Measurements from ENCODE around the gene PALM. TPM values are rescaled to one million over a fixed set of nuclear protein-coding genes. Genes with fewer than 3 reads are reported as not detected.

Gene PALM
- total RNA-seq, 1 donor from 2014 or later = 17.1 TPM

- DNase-seq (ENCODE audit: low read depth) = no peak
- H3K4me3 ChIP-seq (ENCODE audit: low read depth, low read length) = no peak overlapping the region
- no peak for TF ChIP-seq CTCF (conservative IDR thresholded peaks at IDR 0.05; ENCODE audit: low read depth, low read length)
These were observed 49.3 kb downstream of the PALM start for GRCh38 chr19:757811-758668.

- H3K4me3 ChIP-seq (ENCODE audit: low read depth, low read length) = no peak overlapping the region
- DNase-seq (ENCODE audit: low read depth) = no peak
- no peak for TF ChIP-seq CTCF (conservative IDR thresholded peaks at IDR 0.05; ENCODE audit: low read depth, low read length)
These were observed 54.4 kb downstream of the PALM start for GRCh38 chr19:763181-763580.

GRCh38 chr19:763869-764268 is 55.1 kb downstream of the PALM start:
- H3K4me3 ChIP-seq (ENCODE audit: low read depth, low read length) = no peak overlapping the region
- TF ChIP-seq CTCF (conservative IDR thresholded peaks at IDR 0.05; ENCODE audit: low read depth, low read length) = no peak
- DNase-seq (ENCODE audit: low read depth) = no peak

- DNase-seq (ENCODE audit: low read depth) = no peak
- H3K4me3 ChIP-seq (ENCODE audit: low read depth, low read length) = no peak overlapping the region
- no peak for TF ChIP-seq CTCF (conservative IDR thresholded peaks at IDR 0.05; ENCODE audit: low read depth, low read length)
These were observed 55.6 kb downstream of the PALM start for GRCh38 chr19:764301-764700.

- no peak overlapping the region for H3K4me3 ChIP-seq (ENCODE audit: low read depth, low read length)
- no peak for DNase-seq (ENCODE audit: low read depth)
- TF ChIP-seq CTCF (conservative IDR thresholded peaks at IDR 0.05; ENCODE audit: low read depth, low read length) = no peak
These were observed 56.5 kb downstream of the PALM start for GRCh38 chr19:765179-765738.

GRCh38 chr19:768424-768823 is 59.7 kb downstream of the PALM start:
- DNase-seq (ENCODE audit: low read depth) = peak; percentile 83
- no peak for TF ChIP-seq CTCF (conservative IDR thresholded peaks at IDR 0.05; ENCODE audit: low read depth, low read length)
- H3K4me3 ChIP-seq (ENCODE audit: low read depth, low read length) = no peak overlapping the region

Measured in epithelial cell of proximal tubule (primary cell).